ENCODE data around the gene CD300LD.

CD300LD gene

DNA sequence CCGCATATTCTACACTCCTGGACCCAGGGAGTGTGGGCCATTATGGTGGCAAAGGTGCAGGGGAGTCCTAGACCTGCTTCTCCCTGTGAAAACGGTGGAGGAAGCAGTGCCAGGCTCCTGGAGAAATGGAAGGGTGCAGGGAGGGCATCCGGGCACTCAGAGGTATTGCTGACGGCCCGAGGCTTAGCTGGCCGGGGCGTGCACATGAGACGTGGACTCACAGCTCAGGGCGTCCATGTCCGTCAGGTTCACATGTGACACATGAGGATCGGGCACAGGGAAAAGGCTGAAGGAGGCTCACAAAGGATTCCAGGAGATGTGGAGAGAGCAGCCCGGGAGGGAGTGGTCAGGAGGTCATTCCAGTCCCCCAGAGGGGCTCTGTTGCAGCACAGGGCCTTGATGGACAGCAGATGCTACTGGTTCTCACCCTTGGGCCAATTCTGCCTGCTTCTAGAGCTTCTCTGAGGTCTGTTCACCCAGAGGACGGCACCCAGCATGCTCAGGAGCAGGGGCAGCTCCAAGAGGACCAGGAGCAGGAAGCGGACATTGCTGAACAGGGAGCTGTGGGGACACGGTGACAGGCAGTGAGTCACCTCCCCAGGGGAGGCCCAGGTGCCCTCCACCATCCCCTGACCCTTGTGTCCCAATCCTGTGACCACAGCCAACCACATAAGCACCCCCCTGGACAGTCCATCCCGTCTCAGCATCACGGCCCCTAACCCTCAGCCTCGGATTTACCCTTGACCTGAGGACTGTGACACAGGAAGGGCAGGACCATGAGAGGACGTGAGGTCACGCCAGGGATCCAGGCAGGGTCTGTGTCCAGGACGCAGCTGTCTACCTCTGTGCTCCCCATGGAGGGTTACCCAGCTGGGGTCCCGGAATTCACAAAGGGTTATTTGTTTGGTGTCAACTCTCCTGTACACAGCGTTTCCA is 50.6 kb downstream of the CD300LD start:
- Histone ChIP-seq H3K9me3 (ENCODE audit: control insufficient read depth, low read length) (no peaks in the 10 kb centered on the region), H3K79me2 (no peaks in the 10 kb centered on the region), H3K4me2 (ENCODE audit: low read length) (no peak overlapping the region), H3K36me3 (ENCODE audit: control insufficient read depth, insufficient read depth, low read length) (no peaks in the 10 kb centered on the region), H2AFZ (no peak overlapping the region), H3K4me3 (ENCODE audit: low read depth, low read length) (no peak overlapping the region), H3K9ac (no peak overlapping the region), H3K27me3 (ENCODE audit: control insufficient read depth, insufficient read depth, low read length) (no peaks in the 10 kb centered on the region), H3K27ac (no peak overlapping the region), H3K4me1 (no peaks in the 10 kb centered on the region)
- TF ChIP-seq CTCF (IDR thresholded peaks at IDR 0.05), result no peak

- Histone ChIP-seq H3K9ac (no peak overlapping the region), H3K36me3 (ENCODE audit: control insufficient read depth, insufficient read depth, low read length) (no peaks in the 10 kb centered on the region), H3K4me2 (ENCODE audit: low read length) (no peak overlapping the region), H3K4me1 (no peaks in the 10 kb centered on the region), H3K79me2 (no peaks in the 10 kb centered on the region), H3K27ac (no peak overlapping the region), H2AFZ (no peak overlapping the region), H3K4me3 (ENCODE audit: low read depth, low read length) (no peak overlapping the region), H3K9me3 (ENCODE audit: control insufficient read depth, low read length) (peaks cover 3% of the 10 kb centered on the region), H3K27me3 (ENCODE audit: control insufficient read depth, insufficient read depth, low read length) (no peaks in the 10 kb centered on the region)
- no peak for TF ChIP-seq CTCF (IDR thresholded peaks at IDR 0.05)
Observed at GRCh38 chr17:74539281-74539820, 52.7 kb downstream of the CD300LD start.

DNA sequence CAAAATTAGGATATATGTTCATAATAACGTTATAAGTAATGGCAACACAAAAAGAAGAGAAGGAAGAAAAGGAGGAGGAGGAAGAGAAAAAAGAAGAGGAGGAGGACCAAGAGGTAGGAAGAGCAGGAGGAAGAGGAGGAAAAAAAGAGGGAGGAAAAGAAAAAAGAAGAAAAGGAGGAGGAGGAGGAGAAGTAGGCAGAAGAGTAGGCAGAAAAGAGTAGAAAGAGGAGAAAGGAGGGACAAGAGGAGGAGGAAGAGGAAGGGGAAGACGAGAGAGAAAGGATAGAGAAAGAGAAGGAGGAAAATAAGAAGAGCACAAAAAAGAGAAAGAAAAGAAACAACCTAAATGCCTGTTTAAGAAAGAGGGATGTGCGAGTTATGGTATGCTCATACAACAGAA is 55.2 kb downstream of the CD300LD start:
- no peaks in the 10 kb centered on the region for H3K27me3 ChIP-seq (ENCODE audit: control insufficient read depth, insufficient read depth, low read length)
- peaks cover 3% of the 10 kb centered on the region for H3K9me3 ChIP-seq (ENCODE audit: control insufficient read depth, low read length)
- H3K36me3 ChIP-seq (ENCODE audit: control insufficient read depth, insufficient read depth, low read length), result no peaks in the 10 kb centered on the region
- H3K4me3 ChIP-seq (ENCODE audit: low read depth, low read length), result no peak overlapping the region
- H3K79me2 ChIP-seq, result no peaks in the 10 kb centered on the region
- H3K4me2 ChIP-seq (ENCODE audit: low read length), result no peak overlapping the region
- H3K27ac ChIP-seq, result no peak overlapping the region
- no peak for TF ChIP-seq CTCF (IDR thresholded peaks at IDR 0.05)
- H3K9ac ChIP-seq, result no peak overlapping the region
- H3K4me1 ChIP-seq, result no peaks in the 10 kb centered on the region
- H2AFZ ChIP-seq, result no peak overlapping the region

- Histone ChIP-seq H3K9me3 (ENCODE audit: control insufficient read depth, low read length) (peaks cover 3% of the 10 kb centered on the region), H3K27ac (no peak overlapping the region), H3K4me2 (ENCODE audit: low read length) (no peak overlapping the region), H3K4me1 (no peaks in the 10 kb centered on the region), H3K4me3 (ENCODE audit: low read depth, low read length) (no peak overlapping the region), H3K36me3 (ENCODE audit: control insufficient read depth, insufficient read depth, low read length) (no peaks in the 10 kb centered on the region), H3K9ac (no peak overlapping the region), H3K27me3 (ENCODE audit: control insufficient read depth, insufficient read depth, low read length) (no peaks in the 10 kb centered on the region), H3K79me2 (no peaks in the 10 kb centered on the region), H2AFZ (no peak overlapping the region)
- no peak for TF ChIP-seq CTCF (IDR thresholded peaks at IDR 0.05)
Observed at GRCh38 chr17:74532115-74532514, 60.0 kb downstream of the CD300LD start.

Data from parathyroid adenoma (tissue), 2 donors.